Panc1 (cell line): ENCODE measurements around the gene MTA1. TPM values are rescaled to one million over a fixed set of nuclear protein-coding genes. Genes with fewer than 3 reads are reported as not detected.
A peak's percentile ranks its signal among the peaks of the same experiment; 100 is the strongest.

ENCODE experiments used
- ATAC-seq: fragments of 200-7000 bp; cut with Tn5 transposase; 2 replicates; pipeline ENCODE4 v1.9.1; 2020; ENCODE audit warnings: mild to moderate bottlenecking, moderate library complexity
- BruUV-seq: library from RNA; stranded (reverse); fragments of 400-500 nt; replicated peaks from 2 replicates; lab custom pipeline; 2021; lab: Mats Ljungman, UMichigan
- CTCF ChIA-PET: fragments of 300-600 bp; sonication (Branson Sonifier 250); formaldehyde crosslinking; loops from one replicate; lab custom pipeline; 2022; ENCODE audit warnings: antibody characterized with exemption; lab: Charles Lee
- POLR2A ChIA-PET: fragments of 300-600 bp; sonication (Branson Sonifier 250); formaldehyde crosslinking; loops from one replicate; lab custom pipeline; 2022; ENCODE audit warnings: antibody characterized with exemption; lab: Charles Lee
- DNase-seq: peaks from one replicate; pipeline ENCODE4 v3.0.0-alpha.2; 2010; ENCODE audit warnings: low read depth, low spot score
- H3K27ac ChIP-seq: 2 replicates; pipeline ENCODE4 v1.5.1; 2011; ENCODE audit warnings: mild to moderate bottlenecking, low read length, inconsistent platforms
- H3K27me3 ChIP-seq: fragments of 200-500 bp; sonication (Bioruptor generic); 2 replicates; pipeline ENCODE4 v1.6.0; 2014; ENCODE audit warnings: low read length, inconsistent platforms; ENCODE audit not compliant: control insufficient read depth, insufficient read depth
- H3K36me3 ChIP-seq: fragments of 200-500 bp; sonication (Bioruptor generic); 2 replicates; pipeline ENCODE4 v1.5.1; 2014; ENCODE audit warnings: inconsistent platforms, mild to moderate bottlenecking, low read length, moderate library complexity; ENCODE audit not compliant: control insufficient read depth, insufficient read depth
- H3K4me1 ChIP-seq: 2 replicates; pipeline ENCODE4 v1.5.1; 2011; ENCODE audit warnings: inconsistent platforms, mild to moderate bottlenecking, low read length, moderate library complexity; ENCODE audit not compliant: control insufficient read depth, insufficient read depth
- H3K4me3 ChIP-seq, 2 experiments: 2 replicates each; pipeline ENCODE4 v1.5.1; 2011 to 2012; ENCODE audit warnings: low read depth in 2 of 2, low read length in 2 of 2, mild to moderate bottlenecking in 2 of 2, inconsistent platforms in 1 of 2, moderate library complexity in 1 of 2
- H3K9me3 ChIP-seq: fragments of 200-500 bp; sonication (Bioruptor generic); 2 replicates; pipeline ENCODE4 v1.5.1; 2014; ENCODE audit warnings: low read depth, mild to moderate bottlenecking, inconsistent platforms, low read length, moderate library complexity; ENCODE audit not compliant: control insufficient read depth, insufficient read depth
- POLR2AphosphoS5 ChIP-seq: IDR thresholded peaks from 2 replicates; pipeline ENCODE4 v1.6.1; 2012; ENCODE audit warnings: mild to moderate bottlenecking, low read depth, low read length, moderate library complexity
- SIN3A ChIP-seq: IDR thresholded peaks from 2 replicates; pipeline ENCODE4 v1.6.1; 2012; ENCODE audit warnings: low read depth, mild to moderate bottlenecking, low read length, moderate library complexity, borderline replicate concordance; ENCODE audit not compliant: insufficient read depth
- TCF7L2 ChIP-seq: IDR thresholded peaks from 2 replicates; pipeline ENCODE4 v1.6.1; 2011; ENCODE audit warnings: mild to moderate bottlenecking, low read depth, low read length, inconsistent platforms
- in situ Hi-C: cut with HindIII; loops from 2 replicates; pipeline ENCODE4 v1.10.0; 2016; ENCODE audit warnings: low sequenced_read_pairs, low pct_unique_long_range_greater_than_20kb
- intact Hi-C: fragments of 100-400 bp; cut with micrococcal nuclease; formaldehyde crosslinking; loops from one replicate; pipeline ENCODE4 v1.10.0; 2022; ENCODE audit not compliant: unreplicated experiment
- total RNA-seq: library from RNA; stranded (reverse); gene quantifications from one replicate; pipeline ENCODE4 v1.2.1, GENCODE V29; 2021; ENCODE audit not compliant: unreplicated experiment
- TF ChIP-seq, protein P1 (sequence below), 2 experiments: IDR thresholded peaks; 2 replicates each; pipeline ENCODE4 v1.6.1; 2011 to 2012; ENCODE audit warnings: low read depth in 2 of 2, control low read depth in 1 of 2, low read length in 1 of 2, mild to moderate bottlenecking in 1 of 2, moderate library complexity in 1 of 2; ENCODE audit not compliant: insufficient read depth in 1 of 2
- TF ChIP-seq, protein P2 (sequence below): fragments of 450-650 bp; IDR thresholded peaks from 2 replicates; pipeline ENCODE4 v1.5.1; 2017; ENCODE audit warnings: mild to moderate bottlenecking

The MTA1 gene
- total RNA-seq, 1 experiment from 2014 or later = 105 TPM

DNA sequence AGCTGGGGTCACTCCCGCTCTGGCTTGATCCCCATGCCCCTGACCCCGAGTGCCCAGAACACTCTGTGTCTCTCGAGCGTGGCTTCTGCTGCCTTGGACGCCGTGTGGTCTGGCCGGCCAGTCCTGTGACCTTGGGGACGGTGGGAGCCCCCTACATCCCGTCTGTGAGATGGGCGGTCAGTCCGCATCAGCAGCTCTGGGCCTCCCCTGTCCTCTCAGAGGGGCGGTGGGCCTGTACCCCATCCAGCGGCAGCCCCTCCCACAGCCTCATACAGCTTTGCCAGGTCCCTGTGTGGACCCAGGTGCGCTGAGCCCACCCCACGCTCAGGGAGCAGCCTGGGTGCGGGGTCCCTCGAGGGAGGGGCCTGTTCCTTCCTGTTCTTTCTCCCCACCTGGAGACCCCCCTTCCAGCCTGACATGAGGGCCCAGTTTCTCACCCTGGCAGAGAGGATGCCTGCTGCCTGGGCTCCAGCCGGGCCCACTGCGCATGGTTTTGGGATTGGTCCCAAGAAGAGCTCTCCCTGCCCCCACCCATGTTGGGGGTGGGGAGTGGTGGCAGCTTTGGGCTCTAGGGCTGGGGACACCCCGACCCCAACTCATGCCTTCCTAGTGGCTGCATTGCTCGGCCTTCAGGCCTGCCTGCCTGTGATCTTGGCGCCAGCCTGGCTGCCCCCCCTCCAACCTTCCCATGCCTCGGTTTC, 1.5 kb downstream of the MTA1 start:
- ATAC-seq (0 out of 2 replicates have a peak, but pooled peaks have one; percentile 19), DNase-seq (no peak)
- peaks cover 5% of the 10 kb centered on the region; the same call in 1 of the 2 replicates for H3K36me3 ChIP-seq
- peaks cover 19% of the 10 kb centered on the region for H3K4me1 ChIP-seq
- peak overlapping the region; percentile 74 for H3K4me3 ChIP-seq
- no peak for TF ChIP-seq POLR2AphosphoS5
- TF ChIP-seq, protein P1, sequence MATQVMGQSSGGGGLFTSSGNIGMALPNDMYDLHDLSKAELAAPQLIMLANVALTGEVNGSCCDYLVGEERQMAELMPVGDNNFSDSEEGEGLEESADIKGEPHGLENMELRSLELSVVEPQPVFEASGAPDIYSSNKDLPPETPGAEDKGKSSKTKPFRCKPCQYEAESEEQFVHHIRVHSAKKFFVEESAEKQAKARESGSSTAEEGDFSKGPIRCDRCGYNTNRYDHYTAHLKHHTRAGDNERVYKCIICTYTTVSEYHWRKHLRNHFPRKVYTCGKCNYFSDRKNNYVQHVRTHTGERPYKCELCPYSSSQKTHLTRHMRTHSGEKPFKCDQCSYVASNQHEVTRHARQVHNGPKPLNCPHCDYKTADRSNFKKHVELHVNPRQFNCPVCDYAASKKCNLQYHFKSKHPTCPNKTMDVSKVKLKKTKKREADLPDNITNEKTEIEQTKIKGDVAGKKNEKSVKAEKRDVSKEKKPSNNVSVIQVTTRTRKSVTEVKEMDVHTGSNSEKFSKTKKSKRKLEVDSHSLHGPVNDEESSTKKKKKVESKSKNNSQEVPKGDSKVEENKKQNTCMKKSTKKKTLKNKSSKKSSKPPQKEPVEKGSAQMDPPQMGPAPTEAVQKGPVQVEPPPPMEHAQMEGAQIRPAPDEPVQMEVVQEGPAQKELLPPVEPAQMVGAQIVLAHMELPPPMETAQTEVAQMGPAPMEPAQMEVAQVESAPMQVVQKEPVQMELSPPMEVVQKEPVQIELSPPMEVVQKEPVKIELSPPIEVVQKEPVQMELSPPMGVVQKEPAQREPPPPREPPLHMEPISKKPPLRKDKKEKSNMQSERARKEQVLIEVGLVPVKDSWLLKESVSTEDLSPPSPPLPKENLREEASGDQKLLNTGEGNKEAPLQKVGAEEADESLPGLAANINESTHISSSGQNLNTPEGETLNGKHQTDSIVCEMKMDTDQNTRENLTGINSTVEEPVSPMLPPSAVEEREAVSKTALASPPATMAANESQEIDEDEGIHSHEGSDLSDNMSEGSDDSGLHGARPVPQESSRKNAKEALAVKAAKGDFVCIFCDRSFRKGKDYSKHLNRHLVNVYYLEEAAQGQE (IDR thresholded peaks at IDR 0.05; ENCODE audit: insufficient read depth in 1 of 2, low read depth in 2 of 2, low read length in 1 of 2) = no peak
- no peaks in the 10 kb centered on the region for H3K9me3 ChIP-seq
- BruUV-seq = no TSS peak
- H3K27ac ChIP-seq = peak overlapping the region; percentile 74
- in situ Hi-C loops = no loop called here
- no peaks in the 10 kb centered on the region for H3K27me3 ChIP-seq
- POLR2A ChIA-PET = no interaction called here
- intact Hi-C loops = no loop called here
- CTCF ChIA-PET = no interaction called here

DNA sequence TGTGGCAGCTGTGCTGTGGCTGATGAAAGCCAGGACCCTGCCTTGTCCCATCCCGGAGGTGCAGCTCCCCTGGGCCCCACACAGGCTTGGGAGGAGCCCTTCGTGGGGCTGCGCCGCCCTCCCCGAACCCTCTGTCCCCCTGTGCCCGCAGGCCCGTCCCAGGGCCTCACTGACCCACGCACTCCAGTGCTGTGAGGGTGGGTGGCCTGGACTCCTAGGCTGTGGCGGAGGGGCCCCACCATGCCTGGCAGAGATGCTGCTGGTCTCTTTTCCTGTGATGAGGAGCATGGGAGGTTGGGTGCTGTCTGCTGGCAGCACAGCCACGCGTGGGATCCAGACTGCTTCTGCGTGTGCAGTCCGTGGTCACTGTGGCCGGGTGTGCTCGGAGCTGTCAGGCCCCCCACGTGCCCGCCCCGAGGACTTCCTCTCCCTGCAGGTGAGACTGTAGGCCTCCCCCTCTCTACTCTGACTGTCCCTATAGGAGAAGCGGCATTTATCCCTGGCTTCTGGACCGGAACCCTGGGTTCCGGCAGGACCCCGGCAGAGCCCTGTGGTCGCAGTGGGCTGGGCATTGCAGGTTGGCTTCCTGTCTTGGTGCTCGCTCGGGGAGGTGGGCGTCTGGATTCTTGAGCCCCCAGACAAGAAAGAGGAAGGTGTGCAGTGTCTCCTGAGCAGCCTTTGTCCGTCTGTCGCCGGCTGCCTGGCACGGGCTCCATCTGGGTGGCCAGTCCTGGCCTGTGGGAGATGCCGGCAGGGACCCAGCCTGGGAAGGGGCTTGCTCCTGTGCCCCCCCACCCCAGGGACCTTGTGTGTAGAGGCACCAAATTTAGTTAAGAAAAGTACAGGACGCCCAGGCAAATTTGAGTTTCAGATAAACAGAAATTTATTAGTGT, 2.3 kb downstream of the MTA1 start:
- H3K27ac ChIP-seq = no peak overlapping the region
- no TSS peak for BruUV-seq
- ATAC-seq (no peak), DNase-seq (no peak)
- in situ Hi-C loops (no loop called here), intact Hi-C loops (no loop called here)
- H3K9me3 ChIP-seq = no peaks in the 10 kb centered on the region
- peak overlapping the region; percentile 74; a peak in 3 of 4 replicates for H3K4me3 ChIP-seq
- H3K4me1 ChIP-seq = peaks cover 19% of the 10 kb centered on the region
- POLR2A ChIA-PET = no interaction called here
- TF ChIP-seq, protein P2, sequence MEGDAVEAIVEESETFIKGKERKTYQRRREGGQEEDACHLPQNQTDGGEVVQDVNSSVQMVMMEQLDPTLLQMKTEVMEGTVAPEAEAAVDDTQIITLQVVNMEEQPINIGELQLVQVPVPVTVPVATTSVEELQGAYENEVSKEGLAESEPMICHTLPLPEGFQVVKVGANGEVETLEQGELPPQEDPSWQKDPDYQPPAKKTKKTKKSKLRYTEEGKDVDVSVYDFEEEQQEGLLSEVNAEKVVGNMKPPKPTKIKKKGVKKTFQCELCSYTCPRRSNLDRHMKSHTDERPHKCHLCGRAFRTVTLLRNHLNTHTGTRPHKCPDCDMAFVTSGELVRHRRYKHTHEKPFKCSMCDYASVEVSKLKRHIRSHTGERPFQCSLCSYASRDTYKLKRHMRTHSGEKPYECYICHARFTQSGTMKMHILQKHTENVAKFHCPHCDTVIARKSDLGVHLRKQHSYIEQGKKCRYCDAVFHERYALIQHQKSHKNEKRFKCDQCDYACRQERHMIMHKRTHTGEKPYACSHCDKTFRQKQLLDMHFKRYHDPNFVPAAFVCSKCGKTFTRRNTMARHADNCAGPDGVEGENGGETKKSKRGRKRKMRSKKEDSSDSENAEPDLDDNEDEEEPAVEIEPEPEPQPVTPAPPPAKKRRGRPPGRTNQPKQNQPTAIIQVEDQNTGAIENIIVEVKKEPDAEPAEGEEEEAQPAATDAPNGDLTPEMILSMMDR = no peak
- TF ChIP-seq POLR2AphosphoS5 = no peak
- TF ChIP-seq TCF7L2 = no peak
- TF ChIP-seq SIN3A = no peak
- TF ChIP-seq, protein P1 (IDR thresholded peaks at IDR 0.05; ENCODE audit: insufficient read depth in 1 of 2, low read depth in 2 of 2, low read length in 1 of 2) = no peak
- CTCF ChIA-PET = no interaction called here
- H3K27me3 ChIP-seq = no peaks in the 10 kb centered on the region
- H3K36me3 ChIP-seq = peaks cover 5% of the 10 kb centered on the region; the same call in 1 of the 2 replicates
